GM18519 (cell line): Measurements from ENCODE around the gene RORB.

Experiments used
- ATAC-seq: cut with Tn5 transposase; IDR thresholded peaks from one replicate; pipeline ENCODE4 v1.9.1; 2021; ENCODE audit warnings: mild to moderate bottlenecking, moderate library complexity; ENCODE audit not compliant: unreplicated experiment, low FRiP score

The RORB gene

DNA sequence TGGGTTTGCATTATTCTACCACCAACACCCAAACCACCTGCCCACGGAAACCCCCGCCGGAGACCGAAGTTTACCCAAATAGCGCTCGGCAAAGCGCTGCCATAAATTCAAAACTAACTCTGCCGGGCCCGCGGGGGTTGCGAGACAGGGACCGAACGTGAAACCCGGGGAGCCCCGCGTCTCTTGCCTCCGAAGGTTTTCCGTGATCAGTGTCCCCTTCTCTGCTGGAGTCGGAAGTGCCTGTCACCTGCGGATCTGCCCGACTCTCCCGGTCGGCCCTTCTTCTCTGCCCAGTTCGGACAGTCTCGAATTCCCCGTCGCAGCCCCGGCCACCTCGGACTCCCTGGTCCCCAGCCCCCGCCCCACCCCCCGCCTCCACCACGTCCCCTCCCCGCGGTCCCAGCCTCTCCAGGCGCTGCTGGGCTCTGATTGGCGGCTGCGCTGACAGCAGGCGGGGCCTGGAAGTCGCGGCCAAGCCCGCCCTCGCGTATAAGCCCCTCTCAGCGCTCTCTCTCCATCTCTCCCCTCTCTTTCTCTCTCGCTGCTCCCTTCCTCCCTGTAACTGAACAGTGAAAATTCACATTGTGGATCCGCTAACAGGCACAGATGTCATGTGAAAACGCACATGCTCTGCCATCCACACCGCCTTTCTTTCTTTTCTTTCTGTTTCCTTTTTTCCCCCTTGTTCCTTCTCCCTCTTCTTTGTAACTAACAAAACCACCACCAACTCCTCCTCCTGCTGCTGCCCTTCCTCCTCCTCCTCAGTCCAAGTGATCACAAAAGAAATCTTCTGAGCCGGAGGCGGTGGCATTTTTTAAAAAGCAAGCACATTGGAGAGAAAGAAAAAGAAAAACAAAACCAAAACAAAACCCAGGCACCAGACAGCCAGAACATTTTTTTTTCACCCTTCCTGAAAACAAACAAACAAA lies at the start of gene RORB:
TSS of gene RORB (plus strand) at position 517 of the 929 bp plus-strand sequence. CDS start 642 bp downstream, outside the sequence.
- peak; percentile 89 for ATAC-seq

- ATAC-seq: no peak
Measured at GRCh38 chr9:74447451-74448193, 49.5 kb upstream of the RORB start.

GRCh38 chr9:74449060-74449459 lies 48.1 kb upstream of the RORB start:
- ATAC-seq: no peak

- ATAC-seq: no peak
Measured at GRCh38 chr9:74458832-74459231, 38.3 kb upstream of the RORB start.

DNA sequence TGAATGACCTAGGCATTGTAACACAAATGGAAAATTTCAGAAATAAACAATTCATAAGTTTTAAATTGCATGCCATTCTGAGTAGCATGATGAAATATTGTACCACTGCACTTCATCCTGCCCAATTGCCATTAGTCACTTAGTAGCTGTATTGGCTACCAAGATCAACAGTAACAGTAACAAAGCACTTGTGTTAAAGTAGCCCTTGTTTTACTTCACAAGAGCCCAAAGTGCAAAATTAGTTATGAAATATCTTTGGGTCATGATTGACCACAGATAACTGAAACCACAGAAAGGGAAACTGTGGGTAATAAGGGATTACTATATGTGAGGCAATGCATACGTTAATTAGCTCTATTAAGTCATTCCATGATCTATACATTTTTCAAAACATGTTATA lies 33.3 kb upstream of the RORB start:
- no peak for ATAC-seq

DNA sequence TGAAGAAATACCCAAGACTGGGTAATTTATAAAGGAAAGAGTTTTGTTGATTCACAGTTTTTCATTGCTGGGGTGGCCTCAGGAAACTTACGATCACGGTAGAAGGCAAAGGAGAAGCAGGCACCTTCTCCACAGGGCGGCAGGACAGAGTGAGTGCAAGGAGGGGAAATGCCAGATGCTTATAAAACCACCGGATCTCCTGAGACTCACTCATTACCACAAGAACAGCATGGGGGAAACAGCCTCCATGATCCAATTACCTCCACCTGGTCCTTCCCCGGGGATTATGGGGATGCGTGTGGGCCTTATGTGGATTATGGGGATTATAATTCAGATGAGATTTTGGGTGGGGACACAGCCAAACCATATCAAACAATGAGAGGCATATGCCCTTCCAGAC lies 18.5 kb upstream of the RORB start:
- no peak for ATAC-seq

DNA sequence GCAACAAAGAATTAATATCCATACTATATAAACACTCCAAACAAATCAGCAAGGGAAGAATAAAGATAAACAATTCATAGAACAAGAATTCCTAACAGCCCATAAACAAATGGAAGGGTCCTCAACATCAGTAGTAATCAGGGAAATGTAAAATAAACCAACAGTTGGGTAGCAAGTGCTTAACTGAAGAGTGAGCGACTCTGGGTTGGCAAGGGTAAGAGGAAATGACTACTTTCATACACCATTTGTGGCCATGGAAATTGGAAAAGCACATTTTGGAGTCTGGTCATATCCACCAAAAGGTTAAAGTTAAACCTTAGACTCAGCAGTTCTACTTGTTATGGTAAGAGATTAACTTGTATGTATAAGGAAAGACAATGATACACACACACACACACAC lies 17.4 kb upstream of the RORB start:
- no peak for ATAC-seq

DNA sequence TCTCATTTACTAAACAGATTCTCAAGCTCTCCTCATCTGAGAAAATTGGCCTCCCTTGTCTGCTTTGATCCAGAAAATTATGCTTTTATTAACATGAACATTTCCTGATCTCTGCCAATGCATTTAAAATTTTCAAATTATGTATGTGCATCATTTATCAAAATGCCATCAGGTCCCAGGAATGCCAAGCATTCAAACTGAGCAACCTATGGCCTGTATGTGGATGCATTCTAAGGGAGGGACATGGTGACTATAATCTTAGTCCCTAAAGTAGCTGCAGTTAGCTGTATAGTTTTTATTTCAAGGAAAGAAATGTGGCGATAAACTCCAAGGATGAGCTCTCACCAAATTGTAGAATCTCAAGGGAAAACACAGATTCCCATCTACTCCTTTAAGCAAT lies 9.7 kb upstream of the RORB start:
- ATAC-seq: no peak

DNA sequence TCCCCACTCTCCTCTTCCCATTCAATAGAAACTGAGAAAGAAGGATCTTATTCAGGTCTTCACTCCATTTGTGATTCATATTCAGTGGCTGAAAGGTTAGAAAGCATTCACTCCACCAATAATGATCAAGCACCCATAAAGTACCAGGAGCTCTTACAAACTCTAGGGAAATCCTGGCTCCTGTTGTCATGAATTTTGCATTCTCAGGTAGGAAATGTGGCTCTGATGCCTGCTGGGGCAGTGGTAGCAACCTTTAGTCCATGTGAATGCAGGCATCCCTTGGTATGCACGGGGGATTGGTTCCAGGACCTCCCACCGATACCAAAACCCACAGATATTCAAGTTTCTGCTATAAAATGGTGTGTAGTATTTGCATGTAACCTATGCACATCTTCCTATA lies 3.6 kb upstream of the RORB start:
- no peak for ATAC-seq

DNA sequence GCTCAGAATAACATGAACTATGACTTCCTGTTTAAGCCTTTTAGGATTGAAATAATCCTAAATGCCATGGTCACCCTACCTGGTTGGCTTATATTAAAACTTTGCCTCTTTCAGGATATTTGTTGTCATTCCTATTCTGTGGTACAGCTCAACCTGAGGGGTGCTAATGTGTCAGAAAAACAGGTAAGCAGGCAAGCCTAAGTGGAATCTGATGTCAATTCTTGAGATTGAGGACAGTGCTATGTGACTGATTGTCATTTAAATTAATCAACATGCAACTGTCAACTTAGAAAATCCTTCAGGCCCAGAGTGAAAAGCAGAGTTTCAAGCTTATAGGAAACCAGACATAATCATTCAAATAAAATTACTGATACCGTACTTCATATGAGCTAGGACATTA lies 2.6 kb upstream of the RORB start:
- no peak for ATAC-seq

- no peak for ATAC-seq
Measured at GRCh38 chr9:74496406-74496805, 729 bp upstream of the RORB start.

DNA sequence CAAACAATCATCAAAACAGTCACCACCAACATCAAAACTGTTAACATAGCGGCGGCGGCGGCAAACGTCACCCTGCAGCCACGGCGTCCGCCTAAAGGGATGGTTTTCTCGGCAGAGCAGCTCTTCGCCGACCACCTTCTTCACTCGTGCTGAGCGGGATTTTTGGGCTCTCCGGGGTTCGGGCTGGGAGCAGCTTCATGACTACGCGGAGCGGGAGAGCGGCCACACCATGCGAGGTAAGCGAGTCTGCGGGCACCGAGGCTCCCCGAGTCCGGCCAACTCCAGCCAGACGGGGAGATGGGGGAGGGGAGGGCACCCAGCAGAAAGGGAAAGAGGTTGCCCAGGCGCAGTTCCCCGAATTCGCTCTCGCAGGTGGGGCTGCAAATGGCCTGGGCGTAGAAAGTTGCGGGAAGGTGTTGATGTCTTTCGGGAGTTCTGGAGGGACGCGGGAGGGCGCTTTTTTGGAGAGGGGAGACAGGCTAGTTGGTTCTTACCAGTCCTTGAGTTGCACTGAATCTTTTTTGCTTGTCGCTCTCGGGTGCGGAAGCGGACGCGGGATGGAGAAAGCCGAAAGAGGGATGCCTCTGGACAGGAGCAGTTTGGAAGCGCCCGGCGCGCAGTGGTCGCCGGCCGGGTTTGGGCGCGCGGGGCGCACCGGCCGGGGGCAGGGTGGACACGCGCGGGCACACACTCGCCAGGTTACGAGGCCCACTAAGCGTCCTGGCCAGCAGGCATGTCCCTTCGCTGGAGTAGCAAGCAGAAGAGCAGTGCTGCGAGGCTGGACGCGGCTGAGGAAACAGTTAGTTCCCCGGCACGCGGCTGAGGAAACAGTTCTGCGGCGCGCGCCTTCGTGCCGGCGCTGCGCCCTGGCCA lies 849 bp downstream of the RORB start:
- ATAC-seq: no peak

GRCh38 chr9:74498621-74499095 lies 1.5 kb downstream of the RORB start:
- ATAC-seq: no peak

GRCh38 chr9:74499111-74499601 lies 2.0 kb downstream of the RORB start:
- ATAC-seq: no peak

DNA sequence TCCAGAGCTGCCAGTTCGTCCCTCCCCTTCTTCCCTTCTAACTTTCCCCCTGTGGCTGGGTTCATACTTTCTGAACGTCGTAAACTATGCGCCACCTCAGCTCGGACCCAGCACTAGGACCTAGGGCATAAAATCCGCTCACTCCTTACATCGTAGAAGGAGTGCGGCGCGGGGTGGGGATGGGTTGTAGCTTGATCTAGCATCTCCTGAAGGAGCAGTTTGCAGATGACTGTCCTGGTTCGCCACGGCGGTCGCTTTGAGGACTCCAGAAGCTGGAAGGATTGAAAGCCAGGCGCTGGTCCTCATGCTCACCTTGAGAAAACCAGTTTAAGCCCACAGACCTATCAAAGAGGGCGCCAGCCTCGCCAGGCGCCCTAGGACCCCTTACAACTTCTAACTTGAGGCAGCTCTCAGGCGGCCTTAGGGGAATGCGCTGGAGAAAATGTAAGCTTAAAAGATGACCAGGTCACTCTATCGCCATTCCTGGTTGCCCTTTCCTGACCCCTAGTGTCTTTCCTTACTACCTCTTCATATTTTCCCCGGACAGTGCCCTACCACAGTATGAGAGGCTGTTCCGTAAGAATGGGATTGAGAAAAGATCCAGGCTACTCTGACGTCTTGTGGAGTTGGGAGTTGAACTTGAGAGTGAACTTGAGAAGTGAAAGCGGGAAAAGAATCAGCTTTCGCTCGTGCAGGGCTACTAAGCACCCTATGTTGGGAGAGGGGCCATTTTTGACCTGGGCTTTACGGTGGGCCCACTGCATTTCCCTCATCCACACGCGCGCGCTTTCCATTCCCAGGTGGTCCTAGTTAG lies 2.8 kb downstream of the RORB start:
- ATAC-seq: no peak

GRCh38 chr9:74500584-74500924 lies 3.4 kb downstream of the RORB start:
- no peak for ATAC-seq

DNA sequence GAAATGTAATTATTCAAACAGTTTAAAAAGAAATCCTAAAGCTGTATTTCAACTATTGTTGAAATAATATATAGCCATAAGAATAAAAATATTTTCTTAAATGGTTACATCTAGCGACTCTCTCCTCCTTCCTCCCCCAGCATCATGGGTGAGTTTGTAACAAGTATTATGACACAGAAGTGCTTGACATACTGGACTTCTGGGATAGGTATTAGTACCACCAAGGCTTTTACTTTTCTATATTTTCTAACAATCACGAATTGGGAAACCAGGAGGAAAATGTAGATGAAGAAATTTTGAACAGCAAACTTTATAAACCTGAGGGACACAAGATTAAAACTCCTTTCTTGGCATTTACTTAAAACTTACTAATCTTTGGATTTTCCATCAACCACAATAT lies 4.4 kb downstream of the RORB start:
- ATAC-seq: no peak

- no peak for ATAC-seq
Measured at GRCh38 chr9:74503219-74503618, 6.1 kb downstream of the RORB start.

- no peak for ATAC-seq
Measured at GRCh38 chr9:74503666-74504065, 6.5 kb downstream of the RORB start.

DNA sequence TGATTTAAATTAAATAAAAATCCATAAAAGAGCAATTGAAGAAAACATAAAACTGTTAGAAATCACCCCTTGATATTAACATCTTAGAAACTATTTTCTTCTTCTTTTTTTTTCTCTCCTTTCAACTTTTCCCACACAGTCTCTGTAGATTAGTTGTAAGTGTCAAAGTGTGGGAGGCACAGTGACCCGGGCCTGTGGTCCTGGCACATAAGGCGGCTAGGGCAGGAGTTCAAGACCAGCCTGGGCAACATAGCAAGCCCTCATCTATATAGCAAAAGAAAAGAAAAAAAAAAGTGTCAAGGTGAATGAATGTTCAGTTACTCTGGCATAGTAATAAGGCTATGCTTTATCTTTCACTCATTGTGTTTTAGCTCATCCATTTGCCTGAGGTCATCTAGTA lies 14.2 kb downstream of the RORB start:
- no peak for ATAC-seq
